Islet precursor cell (in vitro differentiated cells): Measurements from ENCODE around the gene LSM7.
A peak's percentile ranks its signal among the peaks of the same experiment; 100 is the strongest.

Experiments used
- DNase-seq: peaks from one replicate; pipeline ENCODE4 v3.0.0-alpha.2; 2018

The LSM7 gene

DNA sequence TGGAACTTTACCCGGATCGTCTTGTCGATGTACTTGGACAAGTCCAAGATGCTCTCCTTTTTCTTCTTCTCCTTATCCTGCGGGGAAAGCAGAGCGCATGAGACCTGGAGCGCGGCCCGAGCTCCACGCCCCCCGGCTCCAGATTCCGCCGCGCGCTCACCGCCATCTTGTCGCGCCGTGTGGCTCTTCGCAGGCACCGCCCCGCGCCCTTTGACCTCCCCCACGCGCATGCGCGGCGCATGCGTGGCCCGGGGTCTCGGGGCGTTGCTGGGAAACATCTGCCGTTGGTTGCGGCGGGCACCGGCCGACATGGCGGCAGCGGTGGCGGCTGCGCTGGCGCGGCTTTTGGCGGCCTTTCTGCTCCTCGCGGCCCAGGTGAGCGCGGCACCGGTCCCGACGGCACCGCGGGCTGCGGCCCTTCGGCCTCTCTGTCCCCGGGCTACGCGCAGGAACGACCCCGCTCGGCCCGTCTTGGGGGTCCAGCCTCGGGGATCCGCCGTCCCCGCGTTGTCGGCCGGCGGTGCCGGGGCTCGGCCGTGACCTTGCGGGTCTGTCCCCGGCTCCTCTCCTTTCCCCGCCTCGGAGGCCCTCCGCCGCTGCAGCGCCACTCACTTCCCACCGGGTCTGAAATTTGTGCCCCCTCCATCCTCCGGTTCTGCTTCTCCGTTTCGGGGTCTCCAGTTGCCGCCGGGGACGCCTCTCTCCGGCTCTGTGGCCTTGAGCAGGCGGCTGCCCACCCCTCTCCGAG, at the start of gene LSM7, which contains the start of gene SPPL2B:
Gene LSM7 (minus strand): TSS at position 186 of the 748 bp plus-strand sequence. CDS start 20 bp downstream, at position 166.
Gene SPPL2B (plus strand): TSS at position 284 of the 748 bp plus-strand sequence. CDS start 26 bp downstream, at position 310.
- peak; percentile 93 for DNase-seq

DNA sequence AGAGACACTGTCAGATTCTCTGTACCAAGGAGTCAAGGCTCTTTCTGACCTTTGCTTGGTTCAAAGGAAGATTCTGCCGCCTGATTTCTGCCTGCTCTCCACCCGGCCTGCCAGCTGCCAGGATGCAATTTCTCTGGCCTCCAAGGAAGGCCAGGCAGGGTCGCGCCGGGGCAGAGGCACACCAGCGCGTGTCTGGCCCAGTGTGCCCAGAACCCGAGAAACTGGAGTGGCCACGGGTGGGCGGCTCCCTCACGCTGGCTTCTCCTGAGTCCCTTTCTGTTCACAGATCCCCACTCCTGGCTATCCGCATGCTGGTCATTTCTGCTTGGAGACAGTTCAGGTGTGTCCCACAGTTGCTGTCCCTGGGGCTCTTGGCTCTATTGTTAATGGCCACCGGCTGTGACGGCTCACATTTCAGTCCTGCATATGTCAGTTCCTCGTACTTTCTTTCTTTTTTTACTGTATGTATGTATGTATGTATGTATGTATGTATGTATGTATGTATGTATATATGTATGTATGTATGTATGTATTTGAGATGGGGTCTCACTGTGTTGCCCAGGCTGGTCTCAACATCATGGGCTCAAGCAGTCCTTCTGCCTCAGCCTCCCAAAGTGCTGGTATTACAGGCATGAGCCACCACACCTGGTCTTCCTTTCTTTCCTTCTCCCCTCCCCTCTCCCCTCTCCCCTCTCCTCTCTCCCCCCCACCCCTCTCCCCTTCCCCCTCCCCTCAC, 48.6 kb upstream of the LSM7 start:
- no peak for DNase-seq

DNA sequence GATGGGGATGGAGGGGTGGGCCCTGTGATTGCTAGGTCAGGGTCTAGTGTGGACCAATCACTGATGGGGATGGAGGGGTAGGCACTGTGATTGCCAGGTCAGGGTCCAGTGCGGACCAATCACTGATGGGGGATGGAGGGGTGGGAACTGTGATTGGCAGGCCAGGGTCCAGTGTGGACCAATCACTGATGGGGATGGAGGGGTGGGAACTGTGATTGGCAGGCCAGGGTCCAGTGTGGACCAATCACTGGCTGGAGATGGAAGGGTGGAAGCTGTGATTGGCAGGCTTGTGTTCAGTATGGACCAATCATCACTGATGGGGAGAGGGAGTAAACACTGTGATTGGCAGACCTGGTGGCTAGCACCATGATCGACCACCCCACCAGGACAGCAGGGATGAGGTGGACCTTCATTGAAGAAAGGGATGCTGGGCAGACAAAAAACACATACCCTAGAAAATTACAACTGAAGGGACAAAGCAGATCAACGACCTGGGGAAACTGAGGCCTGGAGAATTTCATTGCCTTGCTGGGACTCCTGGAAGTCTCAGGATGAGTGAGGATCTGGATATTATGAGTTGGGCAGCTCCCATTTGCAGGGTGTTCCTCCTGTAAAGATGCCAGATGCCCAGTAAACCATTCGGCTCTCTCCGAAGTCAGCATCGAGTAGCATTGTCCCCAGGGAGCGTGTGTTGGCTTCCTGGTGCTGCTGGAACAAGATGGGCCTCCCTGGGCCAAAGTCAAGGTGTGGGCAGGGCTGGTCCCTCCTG, 47.2 kb upstream of the LSM7 start:
- DNase-seq = no peak

DNA sequence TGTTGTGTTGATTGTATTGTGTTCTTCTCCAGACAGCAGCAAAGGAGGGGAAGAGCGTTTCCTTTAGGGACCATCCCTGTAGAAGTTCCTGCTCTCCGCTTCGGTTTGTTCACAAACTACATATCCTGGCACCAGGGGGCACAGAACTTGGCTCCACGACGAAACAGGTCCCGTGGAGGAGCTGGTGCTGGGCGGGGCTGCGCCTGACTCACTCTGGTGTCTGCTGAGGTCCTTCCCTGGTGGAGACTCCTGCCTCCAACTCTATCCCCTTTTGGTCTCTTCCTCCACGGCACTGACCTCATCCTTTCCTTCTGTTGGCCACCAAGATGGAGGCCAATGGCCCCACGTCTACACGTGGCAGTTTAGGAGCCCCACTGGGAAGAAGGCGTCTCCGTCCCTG, 46.4 kb upstream of the LSM7 start:
- no peak for DNase-seq

GRCh38 chr19:2372076-2372612, 43.8 kb upstream of the LSM7 start:
- DNase-seq = no peak

DNA sequence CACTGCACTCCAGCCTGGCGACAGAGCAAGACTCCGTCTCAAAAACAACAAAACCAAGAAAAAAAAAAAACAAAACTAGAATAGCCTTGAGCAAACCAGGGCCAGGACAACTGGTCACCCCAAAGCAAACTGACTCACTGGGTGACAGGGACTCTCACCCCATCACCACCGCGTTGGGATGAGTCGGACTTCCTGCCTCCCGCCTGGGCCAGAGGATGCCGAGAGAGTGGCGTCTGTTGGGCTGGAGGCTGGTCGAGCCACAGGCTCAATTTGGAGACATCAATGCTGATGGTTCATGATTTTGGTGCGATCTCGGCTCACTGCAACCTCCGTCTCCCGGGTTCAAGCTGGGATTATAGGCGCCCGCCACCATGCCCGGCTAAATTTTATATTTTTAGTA, 43.3 kb upstream of the LSM7 start:
- no peak for DNase-seq

DNA sequence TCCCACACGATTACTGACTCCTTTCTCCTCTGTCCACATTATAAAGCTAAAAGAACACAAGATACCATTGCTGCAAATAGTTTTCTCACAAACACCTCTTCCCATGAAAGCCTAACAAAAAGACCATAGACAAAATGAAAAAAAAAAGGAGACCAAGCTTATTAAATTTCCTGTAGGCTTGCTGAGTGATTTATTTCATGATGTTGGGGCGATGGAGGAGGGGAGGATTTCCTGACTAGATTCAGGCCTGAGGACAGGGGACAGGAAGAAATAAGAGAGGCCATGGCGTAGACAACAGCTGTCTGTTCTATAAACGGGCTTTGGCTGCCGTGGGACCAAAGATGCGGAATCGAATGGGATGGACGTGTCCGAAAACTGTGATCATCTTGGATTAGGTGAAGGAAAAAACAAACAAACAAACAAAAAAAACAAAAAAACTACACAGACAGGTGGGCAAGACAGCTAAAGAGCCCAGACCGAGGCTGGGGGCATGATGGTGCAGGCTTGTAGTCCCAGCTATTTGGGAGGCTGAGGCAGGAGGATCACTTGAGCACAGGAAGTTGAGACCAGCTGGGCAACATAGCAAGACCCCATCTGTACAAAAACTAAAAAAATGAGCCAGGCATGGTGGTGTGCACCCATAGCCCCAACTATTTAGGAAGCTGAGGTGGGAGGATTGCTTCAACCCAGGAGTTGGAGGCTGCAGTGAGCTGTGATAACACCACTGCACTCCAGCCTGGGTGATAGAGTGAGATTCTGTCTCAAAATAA, 37.0 kb upstream of the LSM7 start:
- DNase-seq = no peak

DNA sequence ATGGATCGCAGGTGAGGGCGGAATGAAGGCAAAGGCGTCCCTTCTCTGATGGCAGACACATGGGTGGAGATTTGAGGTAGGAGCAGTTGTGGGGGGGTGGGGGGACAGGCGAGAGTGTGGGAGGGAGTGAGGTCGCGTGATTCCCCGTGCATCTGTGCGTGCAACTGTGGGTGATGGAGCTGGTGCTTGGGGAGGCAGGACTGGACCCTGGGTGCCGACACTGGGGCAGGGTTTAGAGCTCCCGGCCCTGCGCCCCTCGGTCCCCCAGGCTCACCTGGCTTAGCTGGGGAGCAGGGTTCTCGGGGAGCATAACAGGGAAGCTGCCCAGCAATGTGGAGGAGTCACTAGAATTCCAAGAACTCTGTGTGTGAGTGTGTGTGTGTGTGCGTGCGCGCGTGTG, 35.0 kb upstream of the LSM7 start:
- no peak for DNase-seq

DNA sequence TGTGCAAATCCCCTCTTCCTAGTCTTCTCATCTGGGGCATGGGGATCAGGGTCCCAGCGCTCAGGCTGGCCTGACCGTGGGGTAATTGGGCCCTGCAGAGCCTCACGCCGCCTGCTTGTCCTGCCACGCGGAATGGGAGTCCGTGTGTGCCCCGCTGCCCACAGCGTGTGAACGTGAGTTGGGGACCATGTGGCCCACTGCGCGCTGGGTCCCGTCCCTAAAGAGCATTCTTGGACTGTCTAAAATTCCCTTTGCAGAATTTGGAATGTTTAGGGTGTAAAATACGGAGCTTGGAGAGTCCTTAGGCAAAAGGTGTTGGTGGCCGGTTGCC, 34.5 kb upstream of the LSM7 start:
- no peak for DNase-seq

DNA sequence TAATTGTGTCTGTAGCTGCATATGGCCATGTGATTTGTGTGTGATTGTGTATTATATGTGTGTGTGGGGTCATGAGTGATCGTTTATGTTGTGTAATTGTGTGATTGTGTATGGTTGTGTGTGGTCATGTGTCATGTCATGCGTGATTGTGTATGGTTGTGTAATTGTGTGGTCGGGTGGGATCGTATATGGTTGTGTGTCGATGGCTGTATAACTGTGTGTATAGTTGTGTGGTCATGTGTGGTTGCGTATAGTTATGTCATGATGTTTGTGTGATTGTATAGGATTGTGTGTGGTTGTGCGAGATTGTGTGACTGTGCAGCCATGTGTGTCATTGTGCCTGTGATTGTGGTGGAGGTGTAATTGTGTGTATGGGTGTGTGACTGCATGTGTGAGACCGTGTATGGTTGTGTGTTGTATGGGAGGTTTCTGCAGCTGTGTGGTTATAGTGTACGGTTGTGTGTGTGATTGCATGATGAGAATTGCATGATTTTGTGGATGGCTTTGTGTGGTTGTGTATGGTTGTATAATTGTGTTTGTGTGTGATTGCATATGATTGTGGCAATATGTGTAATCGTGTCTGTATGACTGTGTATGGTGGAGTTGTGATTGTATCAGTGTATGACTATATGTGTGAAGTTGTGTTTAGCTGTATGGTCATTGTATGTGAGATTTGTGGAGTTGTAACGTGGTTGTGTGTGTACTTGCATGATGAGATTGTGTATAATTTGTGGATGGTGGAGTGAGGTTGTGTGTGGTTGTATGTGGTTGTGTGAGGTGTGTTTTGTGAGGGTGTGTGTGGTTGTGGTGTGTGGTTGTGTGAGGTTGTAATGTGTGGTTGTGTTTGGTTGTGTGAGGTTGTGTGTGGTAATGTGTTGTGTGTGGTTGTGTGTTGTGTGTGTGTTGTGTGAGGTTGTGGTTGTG, 33.9 kb upstream of the LSM7 start:
- DNase-seq = no peak

DNA sequence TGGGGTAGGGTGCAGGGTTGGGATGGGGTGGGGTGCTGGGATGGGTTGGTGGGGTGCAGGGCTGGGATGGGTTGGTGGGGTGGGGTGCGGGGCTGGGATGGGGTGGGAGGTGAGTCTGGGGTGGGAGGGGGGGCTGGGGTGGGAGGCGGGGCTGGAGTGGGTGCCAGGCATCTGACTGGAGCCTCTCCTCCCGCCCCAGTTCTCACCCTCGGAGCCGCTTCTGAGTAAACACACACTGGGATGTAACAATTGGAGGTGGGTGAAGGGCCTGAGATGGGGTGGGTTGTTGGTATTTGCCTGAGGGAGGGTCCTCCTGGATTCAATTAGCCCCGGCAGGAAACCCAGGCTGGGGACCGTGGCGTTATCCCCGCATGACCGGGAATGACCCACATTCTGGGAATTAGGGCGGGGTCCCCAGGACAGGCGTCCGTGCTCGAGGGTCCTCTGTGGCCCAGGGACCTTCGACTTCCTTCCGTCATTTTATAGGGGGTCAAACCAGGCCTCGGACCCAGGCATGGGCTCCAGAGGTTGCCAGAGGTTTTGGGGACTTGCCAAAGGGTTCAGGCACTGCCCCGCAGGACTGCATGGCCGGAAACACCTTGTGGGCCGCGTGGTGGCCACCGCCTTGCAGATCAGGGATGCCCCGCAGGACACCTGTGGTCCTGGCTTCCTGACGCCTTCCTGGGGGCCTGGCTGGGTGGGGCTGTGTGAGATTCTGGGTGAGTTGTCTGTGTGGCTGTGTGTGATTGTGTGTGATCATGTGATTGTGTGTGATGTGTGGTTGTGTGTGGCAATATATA, 33.1 kb upstream of the LSM7 start:
- DNase-seq = no peak

DNA sequence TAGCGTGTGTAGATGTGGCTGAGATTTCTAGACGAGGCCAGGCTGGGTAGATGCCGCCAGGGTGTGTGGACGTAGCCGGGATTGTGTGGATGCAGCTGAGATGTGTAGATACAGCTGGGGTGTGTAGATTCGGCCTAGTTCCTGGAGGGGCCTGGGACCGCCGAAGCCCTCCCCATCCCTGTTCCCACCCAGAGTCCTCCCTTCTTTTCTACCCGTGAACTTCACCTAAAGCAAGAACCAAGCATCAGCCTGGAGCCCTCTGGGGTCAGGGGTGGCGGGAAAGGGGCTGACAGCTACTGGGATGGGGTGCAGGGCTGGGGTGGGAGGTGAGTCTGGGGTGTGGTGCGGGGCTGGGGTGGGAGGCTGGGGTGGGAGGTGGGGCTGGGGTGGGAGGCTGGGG, 32.4 kb upstream of the LSM7 start:
- no peak for DNase-seq

DNA sequence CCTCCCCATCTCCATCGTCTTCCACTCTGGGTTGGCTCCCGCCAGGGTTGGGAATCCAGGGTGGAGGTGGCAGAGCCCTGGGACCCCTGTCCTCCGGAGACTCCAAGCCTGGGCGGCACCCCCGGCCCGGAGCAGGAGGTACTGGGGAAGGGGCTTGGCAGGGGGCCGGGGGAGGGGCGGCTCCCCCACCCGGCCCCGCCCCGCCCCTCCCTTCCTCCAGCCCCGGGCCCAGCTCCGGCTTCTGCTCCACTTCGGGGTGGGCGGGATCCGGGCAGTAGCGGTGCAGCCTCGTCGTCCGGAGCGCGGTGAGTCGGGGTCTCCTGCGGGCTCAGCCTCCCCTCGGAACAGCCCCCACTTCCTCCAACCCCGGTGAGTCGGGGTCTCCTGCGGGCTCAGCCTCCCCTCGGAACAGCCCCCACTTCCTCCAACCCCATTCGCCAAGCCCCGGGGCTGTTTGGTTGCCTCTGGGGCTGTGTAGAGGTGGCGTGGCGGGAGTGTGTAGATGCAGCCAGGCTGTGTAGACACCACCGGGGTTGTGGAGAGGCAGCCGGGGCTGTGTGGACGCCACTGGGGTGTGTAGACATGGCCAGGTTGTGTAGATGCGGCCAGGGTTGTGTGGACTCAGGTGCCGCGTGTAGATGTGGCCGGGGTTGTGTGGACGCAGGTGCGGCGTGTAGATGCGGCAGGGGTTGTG, 31.8 kb upstream of the LSM7 start, which contains the start of gene TMPRSS9:
Gene TMPRSS9 (plus strand): TSS at position 274 of the 694 bp plus-strand sequence. CDS start 29,521 bp downstream, outside the sequence.
- DNase-seq = no peak

DNA sequence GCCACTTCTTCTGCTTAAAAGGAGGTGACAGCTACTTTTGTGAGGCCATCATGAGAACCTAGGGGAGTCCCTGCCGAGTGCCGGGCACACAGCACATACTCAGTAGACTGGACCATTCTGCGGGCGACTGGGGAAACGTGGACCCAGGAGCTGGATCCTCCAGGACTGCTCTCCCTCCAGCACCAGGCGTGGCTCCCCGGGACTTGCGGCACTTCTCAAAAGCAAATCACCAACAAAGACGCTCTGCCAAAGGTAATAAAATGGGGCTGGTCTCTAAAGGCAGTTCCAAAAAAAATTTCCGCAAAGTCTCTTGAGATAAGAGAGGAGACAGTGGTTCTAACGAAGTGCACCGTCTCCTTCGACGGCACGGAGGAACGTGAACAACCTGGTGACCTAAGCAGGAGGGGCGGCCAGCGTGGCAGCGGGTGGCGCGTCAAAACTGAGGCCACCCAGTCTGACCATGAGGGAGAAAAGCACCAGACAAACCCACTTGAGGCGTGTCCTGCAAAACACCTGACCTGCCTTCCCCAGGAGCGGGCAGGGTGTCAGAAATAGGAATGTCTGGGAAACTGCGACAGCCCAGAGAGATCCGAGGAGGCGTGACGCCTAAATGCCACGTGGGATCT, 30.3 kb upstream of the LSM7 start:
- no peak for DNase-seq

DNA sequence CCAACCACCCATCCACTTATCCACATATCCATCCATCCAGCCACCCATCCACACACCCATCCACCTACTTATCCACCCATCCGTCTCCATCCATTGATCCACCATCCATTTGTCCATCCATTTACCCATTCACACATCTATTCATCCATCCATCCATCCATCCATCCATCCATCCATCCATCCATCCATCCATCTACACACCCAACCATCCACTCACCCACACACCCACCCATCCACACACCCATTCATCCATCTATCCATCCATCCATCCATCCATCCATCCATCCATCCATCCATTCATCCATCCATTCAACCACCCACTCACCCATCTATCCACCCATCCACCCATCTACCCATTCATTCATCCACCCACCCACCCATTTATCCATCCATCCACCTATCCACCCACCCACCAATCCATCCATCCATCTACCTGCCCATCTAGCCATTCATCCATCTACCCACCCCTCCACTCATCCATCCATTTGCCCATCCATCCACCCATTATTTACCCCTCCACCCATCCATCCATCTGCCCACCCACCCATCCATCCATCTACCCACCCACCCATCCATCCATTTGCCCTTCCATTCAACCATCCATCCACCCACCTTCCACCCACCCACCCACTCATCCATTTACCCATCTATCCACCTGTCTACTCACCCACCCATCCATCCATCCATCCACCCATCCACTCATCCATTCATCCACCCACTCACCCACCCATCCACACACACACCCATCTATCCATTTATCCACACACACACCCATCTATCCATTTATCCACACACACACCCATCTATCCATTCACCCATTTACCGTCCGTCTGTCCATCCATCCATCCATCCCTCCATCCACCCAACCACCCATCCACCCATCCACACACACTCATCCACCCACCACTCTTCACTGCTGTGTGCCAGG, 29.2 kb upstream of the LSM7 start:
- no peak for DNase-seq

DNA sequence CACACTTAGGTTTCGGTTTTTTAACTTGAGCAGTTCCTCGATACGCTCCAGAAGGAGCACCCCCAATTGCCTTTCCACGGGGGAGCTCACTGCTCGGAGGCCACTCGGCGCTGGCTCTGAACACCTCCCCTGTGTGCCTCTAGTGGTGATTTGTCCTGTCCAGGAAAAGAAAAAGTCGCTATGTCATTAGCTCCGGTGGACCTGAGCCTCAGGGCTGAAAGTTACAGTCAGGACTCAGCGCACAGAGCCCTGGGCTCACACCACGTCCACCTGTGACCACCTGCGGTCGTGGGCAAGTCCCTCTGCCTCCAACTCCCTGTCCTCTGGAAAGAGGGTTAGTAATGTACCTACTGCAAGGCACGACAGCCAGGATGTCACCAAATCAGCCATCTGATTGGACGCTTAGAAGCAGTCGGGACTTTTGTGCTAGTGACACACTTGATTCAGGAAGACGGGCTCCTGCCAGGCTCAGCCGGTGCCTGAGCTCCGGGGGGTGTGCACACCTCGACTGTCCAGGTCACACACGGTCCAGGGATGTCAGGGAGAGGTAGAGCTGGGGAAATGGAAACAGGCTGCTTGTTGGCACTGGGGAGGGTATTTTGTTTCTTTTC, 27.8 kb upstream of the LSM7 start:
- no peak for DNase-seq

- DNase-seq = no peak
Measured at GRCh38 chr19:2355168-2356035, 27.0 kb upstream of the LSM7 start.
